ENCODE data around the gene LDB2. TPM values are rescaled to one million over a fixed set of nuclear protein-coding genes. Genes with fewer than 3 reads are reported as not detected.

Gene LDB2
- total and polyA plus RNA-seq, 2 experiments from 2014 or later: 48.6 to 80.1 TPM

DNA sequence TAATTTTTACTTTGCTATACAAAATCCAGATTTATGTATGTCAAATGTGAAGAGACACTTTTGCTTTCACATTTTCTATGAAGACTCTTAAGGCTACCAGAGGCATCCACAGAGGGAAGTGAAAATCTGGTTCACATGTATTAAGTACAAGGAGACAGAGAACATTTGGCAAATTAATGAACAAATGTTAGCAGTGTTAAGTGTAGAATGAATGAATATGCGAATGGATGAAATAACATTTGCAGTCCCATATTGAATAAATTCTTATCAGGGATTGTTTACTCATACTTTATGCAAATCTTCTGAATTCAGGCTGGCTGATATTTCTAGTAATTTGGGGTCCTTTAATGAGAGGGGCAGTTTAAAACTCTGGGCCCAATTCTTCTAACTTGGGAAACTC, 159.9 kb downstream of the LDB2 start:
- H3K4me3 Mint-ChIP-seq: no peak overlapping the region
- 0 out of 2 replicates have a peak, but pooled peaks cover 2% of the 10 kb centered on the region for H3K4me1 ChIP-seq (ENCODE audit: insufficient read depth)
- H3K36me3 ChIP-seq (ENCODE audit: insufficient read depth): no peaks in the 10 kb centered on the region; the same call in 1 of the 2 replicates
- no peaks in the 10 kb centered on the region for H3F3A ChIP-seq (replicated peaks; ENCODE audit: low read depth)
- H3K27me3 Mint-ChIP-seq (ENCODE audit: insufficient read depth, low read depth, poor library complexity): no peaks in the 10 kb centered on the region
- no peaks in the 10 kb centered on the region; the same call in 1 of the 2 replicates for H3K9me2 ChIP-seq (ENCODE audit: insufficient read depth)
- no peaks in the 10 kb centered on the region; the same call in 2 of the 3 replicates for H3K36me3 Mint-ChIP-seq (ENCODE audit: low read depth)
- H3K4me3 ChIP-seq: no peak overlapping the region
- H3K27ac ChIP-seq (ENCODE audit: low read depth): no peak overlapping the region
- H2AFZ ChIP-seq: no peak overlapping the region
- peaks cover 4% of the 10 kb centered on the region for H3K4me1 Mint-ChIP-seq
- no peak for ATAC-seq
- no peaks in the 10 kb centered on the region for H3K9me3 Mint-ChIP-seq
- H3K79me2 ChIP-seq (replicated peaks; ENCODE audit: insufficient read depth): no peaks in the 10 kb centered on the region
- no peak overlapping the region for H3K27ac Mint-ChIP-seq
- H3K4me2 ChIP-seq: no peak overlapping the region
- H4K20me1 ChIP-seq (replicated peaks; ENCODE audit: insufficient read depth): no peaks in the 10 kb centered on the region
- no peak for DNase-seq (ENCODE audit: low spot score)
- no peak for TF ChIP-seq NANOG (IDR thresholded peaks at IDR 0.05; ENCODE audit: borderline replicate concordance)
- no peak for TF ChIP-seq STAT1 (IDR thresholded peaks at IDR 0.05; ENCODE audit: unreplicated experiment)
- TF ChIP-seq EZH2phosphoT487 (IDR thresholded peaks at IDR 0.05; ENCODE audit: unreplicated experiment): no peak
- no peak for TF ChIP-seq ZNF114 (CRISPR knock-in tag; IDR thresholded peaks at IDR 0.05)
- TF ChIP-seq POLR2AphosphoS5 (IDR thresholded peaks at IDR 0.05; ENCODE audit: low read depth): no peak
- TF ChIP-seq JUNB (IDR thresholded peaks at IDR 0.05; ENCODE audit: unreplicated experiment): no peak
- TF ChIP-seq, protein P1, sequence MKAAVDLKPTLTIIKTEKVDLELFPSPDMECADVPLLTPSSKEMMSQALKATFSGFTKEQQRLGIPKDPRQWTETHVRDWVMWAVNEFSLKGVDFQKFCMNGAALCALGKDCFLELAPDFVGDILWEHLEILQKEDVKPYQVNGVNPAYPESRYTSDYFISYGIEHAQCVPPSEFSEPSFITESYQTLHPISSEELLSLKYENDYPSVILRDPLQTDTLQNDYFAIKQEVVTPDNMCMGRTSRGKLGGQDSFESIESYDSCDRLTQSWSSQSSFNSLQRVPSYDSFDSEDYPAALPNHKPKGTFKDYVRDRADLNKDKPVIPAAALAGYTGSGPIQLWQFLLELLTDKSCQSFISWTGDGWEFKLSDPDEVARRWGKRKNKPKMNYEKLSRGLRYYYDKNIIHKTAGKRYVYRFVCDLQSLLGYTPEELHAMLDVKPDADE (IDR thresholded peaks at IDR 0.05): no peak
- TF ChIP-seq, protein P2, sequence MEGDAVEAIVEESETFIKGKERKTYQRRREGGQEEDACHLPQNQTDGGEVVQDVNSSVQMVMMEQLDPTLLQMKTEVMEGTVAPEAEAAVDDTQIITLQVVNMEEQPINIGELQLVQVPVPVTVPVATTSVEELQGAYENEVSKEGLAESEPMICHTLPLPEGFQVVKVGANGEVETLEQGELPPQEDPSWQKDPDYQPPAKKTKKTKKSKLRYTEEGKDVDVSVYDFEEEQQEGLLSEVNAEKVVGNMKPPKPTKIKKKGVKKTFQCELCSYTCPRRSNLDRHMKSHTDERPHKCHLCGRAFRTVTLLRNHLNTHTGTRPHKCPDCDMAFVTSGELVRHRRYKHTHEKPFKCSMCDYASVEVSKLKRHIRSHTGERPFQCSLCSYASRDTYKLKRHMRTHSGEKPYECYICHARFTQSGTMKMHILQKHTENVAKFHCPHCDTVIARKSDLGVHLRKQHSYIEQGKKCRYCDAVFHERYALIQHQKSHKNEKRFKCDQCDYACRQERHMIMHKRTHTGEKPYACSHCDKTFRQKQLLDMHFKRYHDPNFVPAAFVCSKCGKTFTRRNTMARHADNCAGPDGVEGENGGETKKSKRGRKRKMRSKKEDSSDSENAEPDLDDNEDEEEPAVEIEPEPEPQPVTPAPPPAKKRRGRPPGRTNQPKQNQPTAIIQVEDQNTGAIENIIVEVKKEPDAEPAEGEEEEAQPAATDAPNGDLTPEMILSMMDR (conservative IDR thresholded peaks at IDR 0.05; ENCODE audit: low read depth in 2 of 2): no peak
- TF ChIP-seq CREB1 (CRISPR knock-in tag; IDR thresholded peaks at IDR 0.05; ENCODE audit: low read depth): no peak
- TF ChIP-seq EZH2 (IDR thresholded peaks at IDR 0.05; ENCODE audit: low read depth, unreplicated experiment): no peak
- TF ChIP-seq, protein P3, sequence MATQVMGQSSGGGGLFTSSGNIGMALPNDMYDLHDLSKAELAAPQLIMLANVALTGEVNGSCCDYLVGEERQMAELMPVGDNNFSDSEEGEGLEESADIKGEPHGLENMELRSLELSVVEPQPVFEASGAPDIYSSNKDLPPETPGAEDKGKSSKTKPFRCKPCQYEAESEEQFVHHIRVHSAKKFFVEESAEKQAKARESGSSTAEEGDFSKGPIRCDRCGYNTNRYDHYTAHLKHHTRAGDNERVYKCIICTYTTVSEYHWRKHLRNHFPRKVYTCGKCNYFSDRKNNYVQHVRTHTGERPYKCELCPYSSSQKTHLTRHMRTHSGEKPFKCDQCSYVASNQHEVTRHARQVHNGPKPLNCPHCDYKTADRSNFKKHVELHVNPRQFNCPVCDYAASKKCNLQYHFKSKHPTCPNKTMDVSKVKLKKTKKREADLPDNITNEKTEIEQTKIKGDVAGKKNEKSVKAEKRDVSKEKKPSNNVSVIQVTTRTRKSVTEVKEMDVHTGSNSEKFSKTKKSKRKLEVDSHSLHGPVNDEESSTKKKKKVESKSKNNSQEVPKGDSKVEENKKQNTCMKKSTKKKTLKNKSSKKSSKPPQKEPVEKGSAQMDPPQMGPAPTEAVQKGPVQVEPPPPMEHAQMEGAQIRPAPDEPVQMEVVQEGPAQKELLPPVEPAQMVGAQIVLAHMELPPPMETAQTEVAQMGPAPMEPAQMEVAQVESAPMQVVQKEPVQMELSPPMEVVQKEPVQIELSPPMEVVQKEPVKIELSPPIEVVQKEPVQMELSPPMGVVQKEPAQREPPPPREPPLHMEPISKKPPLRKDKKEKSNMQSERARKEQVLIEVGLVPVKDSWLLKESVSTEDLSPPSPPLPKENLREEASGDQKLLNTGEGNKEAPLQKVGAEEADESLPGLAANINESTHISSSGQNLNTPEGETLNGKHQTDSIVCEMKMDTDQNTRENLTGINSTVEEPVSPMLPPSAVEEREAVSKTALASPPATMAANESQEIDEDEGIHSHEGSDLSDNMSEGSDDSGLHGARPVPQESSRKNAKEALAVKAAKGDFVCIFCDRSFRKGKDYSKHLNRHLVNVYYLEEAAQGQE (IDR thresholded peaks at IDR 0.05; ENCODE audit: unreplicated experiment): no peak
- no peaks in the 10 kb centered on the region for H3K27me3 ChIP-seq (ENCODE audit: insufficient read depth)
